Activated CD8-positive, alpha-beta T cell treated with anti-CD3 and anti-CD28 coated beads, Interleukin-2, amount 10 ng/mL, durations not matched to agents 7 days and 5 days (primary cell): ENCODE results near the gene ZNF775. TPM values are rescaled to one million over a fixed set of nuclear protein-coding genes. Genes with fewer than 3 reads are reported as not detected.
A peak's percentile ranks its signal among the peaks of the same experiment; 100 is the strongest.

Experiments used
- ATAC-seq: fragments of 150-1000 bp; cut with Tn5 transposase; one replicate; pipeline ENCODE4 v1.10.0; 2021; ENCODE audit warnings: moderate library complexity
- CTCF ChIA-PET: fragments of 350-600 bp; sonication (Branson Sonifier 250); formaldehyde crosslinking; loops from one replicate; lab custom pipeline; 2021; ENCODE audit warnings: antibody characterized with exemption; lab: Charles Lee
- POLR2A ChIA-PET: fragments of 350-600 bp; sonication (Branson Sonifier 250); formaldehyde crosslinking; loops from one replicate; lab custom pipeline; 2021; ENCODE audit warnings: antibody characterized with exemption; lab: Charles Lee
- DNase-seq: peaks from one replicate; pipeline ENCODE4 v3.0.0-alpha.2; 2020
- H3K27ac Mint-ChIP-seq: one replicate; pipeline ENCODE4 v1.8.0; 2021; ENCODE audit warnings: mild to moderate bottlenecking, mixed read lengths
- H3K27me3 Mint-ChIP-seq: one replicate; pipeline ENCODE4 v1.8.0; 2021; ENCODE audit warnings: low read depth, mixed read lengths
- H3K36me3 Mint-ChIP-seq: one replicate; pipeline ENCODE4 v1.8.0; 2021; ENCODE audit warnings: low read depth, mixed read lengths
- H3K4me1 Mint-ChIP-seq: one replicate; pipeline ENCODE4 v1.8.0; 2021; ENCODE audit warnings: low read depth, mixed read lengths
- H3K4me3 Mint-ChIP-seq: one replicate; pipeline ENCODE4 v1.8.0; 2021; ENCODE audit warnings: mild to moderate bottlenecking, mixed read lengths
- H3K9me3 Mint-ChIP-seq: one replicate; pipeline ENCODE4 v1.8.0; 2022; ENCODE audit warnings: mixed read lengths; ENCODE audit not compliant: insufficient read depth
- total RNA-seq, 2 experiments: library from RNA; stranded (reverse); gene quantifications; one replicate each; pipeline ENCODE4 v1.2.3, GENCODE V29; 2021

The ZNF775 gene
- total RNA-seq, 2 experiments from 2014 or later = 6.7 to 7.7 TPM

DNA sequence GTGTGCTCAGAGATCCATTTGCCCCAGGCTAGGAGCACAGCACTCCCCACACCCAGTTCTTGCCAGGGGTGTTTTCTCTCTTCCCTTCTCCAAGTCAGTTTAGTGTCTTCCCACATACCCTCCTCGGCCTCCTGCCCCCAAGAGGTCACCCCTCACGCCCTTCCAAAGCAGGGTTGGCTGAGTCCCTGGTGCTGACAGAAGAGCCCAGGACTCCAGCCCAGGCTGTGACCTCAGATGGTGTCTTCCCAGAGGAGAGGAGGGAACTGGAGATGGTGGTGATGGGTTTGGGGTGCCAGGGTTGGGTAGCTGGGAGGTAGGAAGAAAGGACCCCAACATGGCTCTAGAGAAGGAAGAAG, 19.8 kb downstream of the ZNF775 start:
- peaks cover 4% of the 10 kb centered on the region for H3K36me3 Mint-ChIP-seq
- ATAC-seq (no peak), DNase-seq (no peak)
- ChIA-PET CTCF (no interaction called here), POLR2A (no interaction called here)
- H3K9me3 Mint-ChIP-seq = no peaks in the 10 kb centered on the region
- no peak overlapping the region for H3K4me3 Mint-ChIP-seq
- no peak overlapping the region for H3K27ac Mint-ChIP-seq
- peaks cover 20% of the 10 kb centered on the region for H3K4me1 Mint-ChIP-seq
- no peaks in the 10 kb centered on the region for H3K27me3 Mint-ChIP-seq

DNA sequence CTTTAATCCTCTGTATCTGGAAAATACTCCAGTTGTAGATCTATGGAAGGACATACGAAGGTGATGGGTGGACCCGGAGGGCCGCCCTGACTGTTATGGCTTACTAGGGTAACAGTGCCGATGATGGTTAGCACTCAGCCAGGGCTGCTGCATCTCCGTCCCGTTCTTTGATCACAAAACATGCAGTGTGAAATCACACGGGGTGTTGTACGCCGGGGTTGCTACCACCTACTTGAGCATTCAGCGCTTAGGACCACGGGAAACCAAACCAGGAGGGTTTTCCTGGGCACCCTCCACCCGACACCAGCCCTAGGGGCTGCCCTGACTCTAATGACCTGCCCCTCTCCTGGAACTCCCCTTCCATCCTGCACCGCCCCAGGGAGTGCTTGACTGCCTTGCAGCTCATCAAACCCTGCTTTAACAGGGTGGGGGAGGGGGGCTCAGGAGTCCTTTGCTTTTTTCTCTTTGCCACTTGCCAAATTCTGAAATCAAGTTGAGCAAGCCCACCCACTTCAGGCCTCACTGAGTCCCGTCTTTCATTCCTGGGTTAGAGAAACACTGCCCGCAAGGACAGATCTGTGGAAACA, 20.4 kb downstream of the ZNF775 start:
- CTCF ChIA-PET = no interaction called here
- peaks cover 4% of the 10 kb centered on the region for H3K36me3 Mint-ChIP-seq
- peaks cover 26% of the 10 kb centered on the region for H3K4me1 Mint-ChIP-seq
- H3K27me3 Mint-ChIP-seq = no peaks in the 10 kb centered on the region
- H3K4me3 Mint-ChIP-seq = no peak overlapping the region
- POLR2A ChIA-PET = no interaction called here
- no peak for ATAC-seq
- no peak for DNase-seq
- H3K27ac Mint-ChIP-seq = no peak overlapping the region
- no peaks in the 10 kb centered on the region for H3K9me3 Mint-ChIP-seq

DNA sequence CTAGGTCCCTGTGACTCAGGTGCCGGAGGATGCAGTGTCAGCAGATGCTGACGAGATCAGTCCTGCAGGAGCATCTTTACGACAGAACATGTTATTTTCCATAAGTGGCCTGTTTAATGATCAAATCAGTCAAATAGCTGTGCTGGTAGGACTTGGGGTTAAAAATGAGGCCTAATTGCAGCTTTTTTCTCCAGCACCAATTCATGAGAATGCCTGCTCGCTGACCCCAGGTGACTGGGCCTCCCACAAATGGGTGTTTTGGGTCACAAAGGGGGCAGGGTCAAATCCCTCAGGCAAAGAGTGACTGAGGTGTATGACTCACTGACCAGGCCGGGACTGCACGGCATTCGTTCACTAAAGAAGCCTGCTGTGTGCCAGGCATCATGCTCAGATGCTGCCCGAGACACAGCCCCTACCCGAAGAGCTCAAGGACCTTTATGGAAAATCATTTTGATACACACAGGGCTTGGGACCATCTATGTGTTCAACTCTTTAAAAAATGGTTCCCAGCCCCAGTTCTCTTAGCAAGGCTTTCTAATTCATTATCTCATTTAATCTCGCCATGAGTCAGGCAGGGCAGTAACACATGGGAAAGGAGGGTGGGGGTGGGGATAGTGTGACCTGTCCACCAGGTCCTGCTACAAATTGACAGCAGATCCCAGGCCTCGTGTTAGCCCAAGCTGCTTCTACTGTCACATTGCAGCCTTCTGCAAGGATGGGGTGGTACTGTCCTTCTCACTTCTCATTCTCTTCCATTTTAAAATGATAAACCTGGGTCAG, 21.1 kb downstream of the ZNF775 start:
- H3K36me3 Mint-ChIP-seq = peaks cover 4% of the 10 kb centered on the region
- peak overlapping the region; percentile 25 for H3K27ac Mint-ChIP-seq
- DNase-seq = no peak
- no peak for ATAC-seq
- no peaks in the 10 kb centered on the region for H3K27me3 Mint-ChIP-seq
- no peaks in the 10 kb centered on the region for H3K9me3 Mint-ChIP-seq
- no peak overlapping the region for H3K4me3 Mint-ChIP-seq
- ChIA-PET POLR2A (interaction anchor here (0.6 kb wide), 1 partner anchor 30 kb away, joined by 3 read pairs; no protein-coding TSS in a partner anchor), CTCF (no interaction called here)
- H3K4me1 Mint-ChIP-seq = peaks cover 27% of the 10 kb centered on the region

DNA sequence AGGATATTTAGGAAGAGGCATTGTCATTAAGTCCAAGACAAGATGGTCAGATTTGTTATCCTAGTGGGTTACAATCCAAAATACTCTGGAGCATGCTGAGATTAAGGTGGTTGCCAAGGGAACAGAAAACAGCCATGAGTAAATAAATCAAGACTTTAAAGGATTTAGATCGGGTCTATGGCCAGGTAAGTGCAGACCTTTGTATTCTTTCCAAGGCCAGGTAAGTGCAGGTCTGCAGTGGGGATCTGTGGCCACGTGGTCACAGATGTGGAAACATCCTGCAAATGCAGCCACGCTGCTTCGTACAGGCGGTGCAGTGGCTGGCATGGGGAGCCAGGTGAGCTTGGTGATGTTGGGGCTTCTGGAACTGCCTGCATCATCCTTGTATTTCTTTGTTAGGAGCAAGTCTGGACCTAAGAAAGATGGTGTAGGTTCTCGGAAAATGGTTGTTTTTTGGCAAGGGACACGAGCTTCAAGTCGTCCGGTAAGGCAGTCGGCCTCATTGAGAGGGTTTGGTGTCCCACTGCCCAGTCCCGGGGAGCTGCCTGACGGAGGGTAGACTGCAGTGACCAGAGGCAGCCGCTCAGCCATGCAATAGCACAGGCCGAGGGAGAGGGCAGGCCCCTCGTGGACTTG, 21.8 kb downstream of the ZNF775 start:
- Mint-ChIP-seq H3K9me3 (no peaks in the 10 kb centered on the region), H3K27me3 (no peaks in the 10 kb centered on the region), H3K4me1 (peaks cover 30% of the 10 kb centered on the region), H3K4me3 (no peak overlapping the region), H3K36me3 (peaks cover 7% of the 10 kb centered on the region), H3K27ac (no peak overlapping the region)
- ChIA-PET POLR2A (interaction anchor here (0.6 kb wide), 1 partner anchor 30 kb away, joined by 3 read pairs; no protein-coding TSS in a partner anchor), CTCF (no interaction called here)
- ATAC-seq (no peak), DNase-seq (no peak)

DNA sequence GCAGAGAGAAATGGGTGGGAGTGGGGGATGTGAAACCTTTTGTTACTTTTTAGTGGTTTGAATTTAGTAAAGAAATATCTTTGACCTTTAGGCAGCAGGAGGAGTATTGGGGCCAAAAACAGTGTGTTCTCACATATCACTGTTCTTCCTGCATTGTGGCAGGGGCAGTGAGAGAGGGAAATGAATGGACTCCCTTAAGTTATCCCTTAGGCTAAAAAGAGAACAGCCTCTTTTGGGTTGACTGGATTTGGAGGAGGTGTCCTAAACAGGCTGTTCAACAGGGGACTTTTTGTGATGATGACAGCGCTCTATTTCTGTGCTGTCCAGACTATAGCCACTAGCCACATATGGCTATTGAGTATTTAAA, 22.3 kb downstream of the ZNF775 start:
- no peaks in the 10 kb centered on the region for H3K27me3 Mint-ChIP-seq
- ChIA-PET POLR2A (no interaction called here), CTCF (interaction anchor here (1.0 kb wide), 1 partner anchor 46 kb away, joined by 3 read pairs; no protein-coding TSS in a partner anchor)
- peaks cover 35% of the 10 kb centered on the region for H3K4me1 Mint-ChIP-seq
- DNase-seq = no peak
- no peak overlapping the region for H3K4me3 Mint-ChIP-seq
- ATAC-seq = no peak
- H3K9me3 Mint-ChIP-seq = no peaks in the 10 kb centered on the region
- H3K27ac Mint-ChIP-seq = no peak overlapping the region
- peaks cover 3% of the 10 kb centered on the region for H3K36me3 Mint-ChIP-seq

DNA sequence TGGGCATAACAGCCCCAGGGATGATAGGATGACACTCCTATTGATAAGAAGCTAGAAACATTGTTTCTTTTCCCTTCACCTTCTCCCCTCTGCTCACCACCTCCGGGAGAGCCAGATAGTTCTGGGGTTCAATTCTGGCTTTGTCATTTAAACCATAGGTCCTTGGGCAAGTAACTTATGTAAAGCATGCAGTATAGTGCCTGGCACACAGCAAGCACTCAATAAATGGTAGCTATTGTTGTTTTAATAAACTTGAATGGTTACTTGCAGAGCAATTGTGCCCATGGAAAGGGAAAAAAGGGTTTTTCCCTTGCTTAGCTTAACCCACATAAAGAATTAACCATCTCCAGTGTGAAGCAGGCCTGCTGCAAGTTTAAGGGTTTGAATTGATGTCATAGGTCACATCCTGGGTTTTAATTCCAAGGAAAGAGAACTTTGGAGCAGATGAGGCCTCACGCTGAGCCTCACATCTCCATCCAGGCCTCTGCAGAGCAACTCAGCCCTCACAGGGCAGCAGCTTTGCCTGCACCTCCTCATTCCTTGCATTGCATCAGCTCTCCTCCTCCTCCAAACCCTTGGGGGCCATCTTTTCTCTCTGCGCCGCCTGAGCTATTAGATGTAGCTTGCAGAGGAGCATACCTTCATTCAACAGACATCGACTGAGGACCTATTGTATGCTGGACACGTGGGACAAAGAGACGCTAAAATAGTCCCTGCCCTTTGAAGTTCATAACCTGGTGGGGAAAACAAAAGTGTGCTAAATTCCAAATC, 22.9 kb downstream of the ZNF775 start:
- POLR2A ChIA-PET = no interaction called here
- Mint-ChIP-seq H3K36me3 (peaks cover 4% of the 10 kb centered on the region), H3K4me1 (peaks cover 39% of the 10 kb centered on the region), H3K27ac (no peak overlapping the region), H3K4me3 (no peak overlapping the region), H3K9me3 (no peaks in the 10 kb centered on the region), H3K27me3 (no peaks in the 10 kb centered on the region)
- no peak for DNase-seq
- no peak for ATAC-seq
- CTCF ChIA-PET = interaction anchor here (0.7 to 1.6 kb wide), 3 partner anchors 22 to 47 kb away, joined by 3 to 5 read pairs (median 3); no protein-coding TSS in a partner anchor

DNA sequence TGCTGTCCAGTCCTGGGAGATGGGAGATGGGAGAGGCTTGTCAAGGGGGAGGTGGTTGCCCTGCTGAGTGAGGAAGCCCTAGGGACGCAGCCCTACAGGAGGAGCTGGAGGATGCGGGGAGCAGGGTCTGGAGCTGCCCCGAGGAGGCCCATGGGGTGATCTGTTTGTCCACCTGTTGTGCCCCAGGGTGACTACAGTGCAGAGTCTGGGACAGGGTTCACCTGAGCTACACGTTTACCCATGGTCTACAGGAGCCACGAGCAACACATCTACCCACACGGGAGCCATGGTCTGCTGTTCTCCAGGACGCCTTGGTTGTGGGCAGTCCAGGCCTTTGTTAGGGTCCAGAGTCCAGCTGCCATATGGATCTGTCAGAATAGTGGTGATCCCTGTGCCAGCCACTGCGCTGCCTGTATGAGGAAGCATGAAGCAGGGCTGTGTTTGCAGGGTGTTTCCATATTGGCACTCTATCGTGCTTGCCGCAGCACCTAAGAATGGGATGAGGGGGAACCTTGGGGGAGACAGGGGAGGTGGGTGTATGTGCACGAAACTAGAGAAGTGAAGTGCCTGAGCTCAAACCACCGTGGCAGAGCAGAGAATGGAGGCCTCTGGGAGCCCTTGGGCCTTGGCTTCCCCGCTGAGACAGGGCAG, 23.7 kb downstream of the ZNF775 start:
- Mint-ChIP-seq H3K9me3 (no peaks in the 10 kb centered on the region), H3K4me1 (peaks cover 41% of the 10 kb centered on the region), H3K27ac (no peak overlapping the region), H3K36me3 (peaks cover 6% of the 10 kb centered on the region), H3K4me3 (no peak overlapping the region), H3K27me3 (no peaks in the 10 kb centered on the region)
- ChIA-PET CTCF (interaction anchor here (0.7 to 2.4 kb wide), 3 partner anchors 17 to 46 kb away, joined by 3 to 9 read pairs (median 5); no protein-coding TSS in a partner anchor), POLR2A (no interaction called here)
- no peak for ATAC-seq
- no peak for DNase-seq

DNA sequence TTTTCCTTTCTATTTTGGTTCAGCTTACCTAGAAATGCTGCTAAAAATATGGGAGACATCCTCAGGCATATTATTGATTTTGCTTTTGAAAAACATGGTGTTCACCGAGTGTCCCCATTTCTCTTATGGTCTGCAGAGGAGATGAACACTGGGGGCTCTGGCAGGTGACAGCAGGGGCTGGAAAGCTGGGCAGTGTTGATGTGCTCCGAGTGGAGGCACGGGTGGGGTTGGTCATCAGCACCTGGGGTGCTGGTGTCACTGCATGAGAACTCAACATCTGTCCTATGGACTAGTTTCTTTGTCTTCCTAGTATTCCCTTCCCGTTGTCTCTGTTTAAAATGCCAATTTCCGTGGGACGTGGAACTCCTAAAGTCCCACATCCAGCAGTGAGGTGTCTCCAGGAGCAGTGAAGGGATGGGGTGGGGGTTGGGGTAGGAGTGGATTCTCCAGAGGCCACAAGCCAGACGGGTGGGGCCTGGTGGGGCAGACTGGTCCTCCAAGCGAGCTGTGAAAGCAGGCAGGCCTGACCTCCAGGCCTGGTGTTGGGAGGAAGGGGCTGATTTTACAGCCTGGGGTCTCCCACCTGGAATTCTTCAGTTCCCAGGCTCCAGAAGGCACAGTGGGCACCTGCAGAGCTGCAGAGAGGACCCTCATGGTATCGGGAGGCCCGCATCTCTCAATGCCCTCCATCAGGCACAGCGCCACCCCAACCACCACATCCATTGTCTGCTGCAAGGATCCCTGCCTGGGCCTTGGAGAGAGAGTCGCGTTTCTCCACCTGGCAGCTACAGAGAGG, 24.4 kb downstream of the ZNF775 start:
- Mint-ChIP-seq H3K4me1 (peaks cover 44% of the 10 kb centered on the region), H3K27me3 (no peaks in the 10 kb centered on the region), H3K4me3 (peak overlapping the region; percentile 94), H3K27ac (peak overlapping the region; percentile 90), H3K9me3 (no peaks in the 10 kb centered on the region), H3K36me3 (peaks cover 9% of the 10 kb centered on the region)
- ChIA-PET CTCF (interaction anchor here (0.8 to 2.4 kb wide), 9 partner anchors 18 to 48 kb away, joined by 3 to 9 read pairs (median 4); partner anchors contain the start of gene REPIN1), POLR2A (interaction anchor here (0.9 to 1.6 kb wide), 3 partner anchors 26 to 79 kb away, joined by 3 to 9 read pairs (median 4); partner anchors contain the start of gene REPIN1)
- no peak for DNase-seq
- no peak for ATAC-seq

DNA sequence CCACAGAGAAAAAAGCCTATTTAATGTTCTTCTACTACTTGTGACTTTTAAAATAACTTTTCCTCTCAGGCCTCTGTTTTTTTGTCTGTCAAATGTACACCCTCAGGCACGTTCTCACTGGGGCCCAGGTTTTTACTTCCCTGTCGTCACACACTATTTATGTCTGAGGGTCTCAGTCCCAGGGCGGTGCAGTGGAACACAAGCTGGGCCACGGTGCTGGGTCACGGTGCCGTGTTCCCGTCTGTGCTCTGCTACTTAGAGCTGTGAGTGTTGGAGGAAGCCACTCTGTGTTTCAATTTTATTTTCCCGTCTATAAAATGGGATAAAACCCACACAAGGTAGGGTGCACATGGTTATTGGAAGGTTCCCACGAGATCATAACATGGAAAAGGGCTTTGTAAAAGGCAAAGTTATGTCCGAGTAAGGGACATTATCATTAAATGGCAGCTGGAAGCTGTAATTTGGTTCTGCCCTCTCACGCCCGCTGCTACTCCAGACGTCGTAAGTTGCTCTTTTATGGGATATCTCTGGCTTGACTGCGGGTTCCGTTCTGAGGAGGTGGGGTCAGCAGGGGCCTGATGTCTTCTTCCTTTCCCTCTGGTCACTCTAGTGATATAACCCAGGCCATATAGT, 25.2 kb downstream of the ZNF775 start:
- Mint-ChIP-seq H3K27me3 (no peaks in the 10 kb centered on the region), H3K36me3 (peaks cover 13% of the 10 kb centered on the region), H3K9me3 (no peaks in the 10 kb centered on the region), H3K4me1 (peaks cover 49% of the 10 kb centered on the region), H3K27ac (peak overlapping the region; percentile 90), H3K4me3 (peak overlapping the region; percentile 94)
- POLR2A ChIA-PET = interaction anchor here (0.7 to 1.6 kb wide), 4 partner anchors 18 to 80 kb away, joined by 3 to 9 read pairs (median 4); partner anchors contain the start of gene REPIN1
- CTCF ChIA-PET = interaction anchor here (0.7 to 3.6 kb wide), 11 partner anchors 12 to 49 kb away, joined by 3 to 20 read pairs (median 4); partner anchors contain the start of gene REPIN1
- no peak for ATAC-seq
- no peak for DNase-seq
